ENCODE data around the gene EPB42. TPM values are rescaled to one million over a fixed set of nuclear protein-coding genes. Genes with fewer than 3 reads are reported as not detected.

The EPB42 gene
- total and polyA plus RNA-seq, 4 donors: 0.03 to 11.1 (median 0.18) TPM; not detected in 1

DNA sequence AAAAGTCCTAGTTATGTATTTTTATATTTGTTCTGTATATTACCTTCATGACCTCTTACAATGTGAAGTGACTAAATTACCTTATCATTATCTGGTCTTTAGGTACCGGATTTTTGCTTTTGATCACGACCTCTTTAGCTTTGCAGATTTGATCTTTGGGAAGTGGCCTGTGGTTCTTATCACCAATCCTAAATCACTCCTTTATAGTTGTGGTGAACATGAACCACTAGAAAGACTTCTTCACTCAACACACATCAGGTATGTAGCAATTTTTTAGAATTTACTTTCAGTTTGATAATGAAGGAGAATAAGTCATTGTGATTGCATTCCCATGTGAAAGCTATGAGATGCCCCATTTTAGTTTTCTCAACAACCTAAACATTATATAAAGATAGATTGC lies 69.1 kb downstream of the EPB42 start:
- DNase-seq: no peak
- 85 to 87% methylated on average over 2 of the region's 2 CpGs for WGBS, 2 donors
- no peak overlapping the region for H3K9ac ChIP-seq (ENCODE audit: insufficient read depth in 1 of 2, low read length in 2 of 2)
- no peak overlapping the region for H3K27ac ChIP-seq (ENCODE audit: low read depth in 1 of 2, low read length in 1 of 2)
- no peak for ATAC-seq (ENCODE audit: insufficient read depth, low FRiP score)
- no peaks in the 10 kb centered on the region for H3K27me3 ChIP-seq (ENCODE audit: control insufficient read depth in 3 of 3, insufficient read depth in 3 of 3, low read length in 2 of 3)
- H3K36me3 ChIP-seq (ENCODE audit: control insufficient read depth in 4 of 4, insufficient read depth in 4 of 4, low read length in 4 of 4): peaks cover 0 to 10% (median 5%) of the 10 kb centered on the region in 4 donors
- H3K9me3 ChIP-seq (ENCODE audit: control insufficient read depth in 4 of 4, insufficient read depth in 3 of 4, low read length in 3 of 4): no peaks in the 10 kb centered on the region
- TF ChIP-seq, protein P1, sequence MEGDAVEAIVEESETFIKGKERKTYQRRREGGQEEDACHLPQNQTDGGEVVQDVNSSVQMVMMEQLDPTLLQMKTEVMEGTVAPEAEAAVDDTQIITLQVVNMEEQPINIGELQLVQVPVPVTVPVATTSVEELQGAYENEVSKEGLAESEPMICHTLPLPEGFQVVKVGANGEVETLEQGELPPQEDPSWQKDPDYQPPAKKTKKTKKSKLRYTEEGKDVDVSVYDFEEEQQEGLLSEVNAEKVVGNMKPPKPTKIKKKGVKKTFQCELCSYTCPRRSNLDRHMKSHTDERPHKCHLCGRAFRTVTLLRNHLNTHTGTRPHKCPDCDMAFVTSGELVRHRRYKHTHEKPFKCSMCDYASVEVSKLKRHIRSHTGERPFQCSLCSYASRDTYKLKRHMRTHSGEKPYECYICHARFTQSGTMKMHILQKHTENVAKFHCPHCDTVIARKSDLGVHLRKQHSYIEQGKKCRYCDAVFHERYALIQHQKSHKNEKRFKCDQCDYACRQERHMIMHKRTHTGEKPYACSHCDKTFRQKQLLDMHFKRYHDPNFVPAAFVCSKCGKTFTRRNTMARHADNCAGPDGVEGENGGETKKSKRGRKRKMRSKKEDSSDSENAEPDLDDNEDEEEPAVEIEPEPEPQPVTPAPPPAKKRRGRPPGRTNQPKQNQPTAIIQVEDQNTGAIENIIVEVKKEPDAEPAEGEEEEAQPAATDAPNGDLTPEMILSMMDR (IDR thresholded peaks at IDR 0.05; ENCODE audit: control extremely low read depth, extremely low read depth): no peak
- no peaks in the 10 kb centered on the region for H3K4me1 ChIP-seq (ENCODE audit: control insufficient read depth in 5 of 5, insufficient read depth in 5 of 5, low read length in 5 of 5)
- no peak overlapping the region for H3K4me3 ChIP-seq

DNA sequence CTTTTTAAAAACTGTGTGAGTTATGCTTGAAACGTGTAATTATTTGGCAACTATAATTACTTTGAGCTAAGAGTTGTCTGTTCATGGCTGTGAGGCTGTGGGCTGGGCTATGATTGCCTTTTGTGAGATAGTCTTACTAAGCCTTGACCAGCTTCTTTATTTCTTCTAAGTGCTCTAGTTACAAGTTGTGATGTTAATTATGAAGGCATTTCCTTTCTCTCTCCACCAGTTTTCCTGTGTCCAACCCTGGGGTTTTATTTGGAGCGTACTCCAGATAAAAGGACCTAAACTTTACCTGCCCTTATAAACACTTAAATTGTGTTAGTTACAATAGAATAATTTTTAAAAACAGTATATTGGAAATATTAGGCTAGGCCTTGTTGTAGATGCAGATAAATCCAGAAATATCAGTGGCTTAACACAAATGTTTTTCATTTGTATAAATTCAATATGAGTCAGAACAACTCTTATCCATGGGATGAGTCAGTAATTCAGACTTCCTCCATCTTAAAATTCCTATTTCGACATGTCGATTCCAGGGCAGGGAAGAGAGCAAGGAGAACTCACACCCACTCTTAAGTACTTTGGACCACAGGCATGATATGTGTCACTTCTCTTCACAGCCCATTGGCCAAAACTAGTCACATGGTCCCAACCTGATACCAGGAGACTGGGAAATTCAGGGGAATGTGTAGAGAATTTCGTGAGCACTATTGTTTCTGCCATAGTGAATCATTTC lies 70.5 kb downstream of the EPB42 start:
- TF ChIP-seq, protein P1 (IDR thresholded peaks at IDR 0.05; ENCODE audit: control extremely low read depth, extremely low read depth): no peak
- ATAC-seq (ENCODE audit: insufficient read depth, low FRiP score): no peak
- Histone ChIP-seq H3K27ac (ENCODE audit: low read depth in 1 of 2, low read length in 1 of 2) (no peak overlapping the region), H3K4me3 (no peak overlapping the region), H3K27me3 (ENCODE audit: control insufficient read depth in 3 of 3, insufficient read depth in 3 of 3, low read length in 2 of 3) (no peaks in the 10 kb centered on the region), H3K36me3 (ENCODE audit: control insufficient read depth in 4 of 4, insufficient read depth in 4 of 4, low read length in 4 of 4) (peaks cover 0 to 10% (median 4%) of the 10 kb centered on the region in 4 donors), H3K9me3 (ENCODE audit: control insufficient read depth in 4 of 4, insufficient read depth in 3 of 4, low read length in 3 of 4) (no peaks in the 10 kb centered on the region), H3K4me1 (ENCODE audit: control insufficient read depth in 5 of 5, insufficient read depth in 5 of 5, low read length in 5 of 5) (no peaks in the 10 kb centered on the region), H3K9ac (ENCODE audit: insufficient read depth in 1 of 2, low read length in 2 of 2) (no peak overlapping the region)
- no peak for DNase-seq
- WGBS, 2 donors: 91 to 96% methylated on average over 5 of the region's 5 CpGs

Small RNA genes within 50 kb of the gene (small RNA-seq; reads per million reads assigned to genes)
- not detected for gene RF00019 (ENCODE audit: low replicate concordance)

Other genes with a start within 250 kb of the EPB42 start
- gene UBR1, start 115.0 kb downstream of the EPB42 start, total RNA-seq: 10 to 100 TPM; 25.9 to 70.3 TPM
- gene UBR1, start 115.0 kb downstream of the EPB42 start, polyA plus RNA-seq: 1 to 10 TPM; 5.7 to 8.6 TPM
- gene TMEM62, start 87.4 kb downstream of the EPB42 start, total RNA-seq: 10 to 100 TPM; 25.0 to 25.7 TPM
- gene TMEM62, start 87.4 kb downstream of the EPB42 start, polyA plus RNA-seq: 10 to 100 TPM; 15.1 to 18.2 TPM
- gene CCNDBP1, start 35.6 kb downstream of the EPB42 start, total RNA-seq: 10 to 100 TPM; 50.6 to 68.6 TPM
- 10 to 100 TPM; 29.8 to 73.4 TPM for gene CCNDBP1, start 35.6 kb downstream of the EPB42 start, polyA plus RNA-seq
- gene TGM5, start 45.9 kb upstream of the EPB42 start, total RNA-seq: under 1 TPM in 1 of 2 donors, not detected in 1; 0.15 TPM
- not detected for gene TGM5, start 45.9 kb upstream of the EPB42 start, polyA plus RNA-seq
- gene TGM7, start 81.2 kb upstream of the EPB42 start, total RNA-seq: not detected
- not detected for gene TGM7, start 81.2 kb upstream of the EPB42 start, polyA plus RNA-seq
- gene LCMT2, start 109.6 kb upstream of the EPB42 start, total RNA-seq: 10 to 100 TPM in 1 of 2 donors, 1 to 10 TPM in 1; 3.4 to 10.6 TPM
- 1 to 10 TPM; 3.3 to 5.4 TPM for gene LCMT2, start 109.6 kb upstream of the EPB42 start, polyA plus RNA-seq
- 10 to 100 TPM; 20.1 to 37.7 TPM for gene ZSCAN29, start 150.0 kb upstream of the EPB42 start, total RNA-seq
- 1 to 10 TPM; 6.4 to 7.5 TPM for gene ZSCAN29, start 150.0 kb upstream of the EPB42 start, polyA plus RNA-seq
- 10 to 100 TPM; 16.5 to 17.0 TPM for gene TUBGCP4, start 150.1 kb upstream of the EPB42 start, total RNA-seq
- 1 to 10 TPM; 5.4 to 7.6 TPM for gene TUBGCP4, start 150.1 kb upstream of the EPB42 start, polyA plus RNA-seq